GM21786 (cell line): ENCODE data around the gene PLEKHG7.
"Not testable (repeated sequence)": the region's sequence is repeated elsewhere in the genome, so short reads cannot be mapped to it uniquely, and the experiment has no call there.

Source experiments
- ATAC-seq: cut with Tn5 transposase; IDR thresholded peaks from one replicate; pipeline ENCODE4 v1.9.1; 2021; ENCODE audit not compliant: unreplicated experiment

Gene PLEKHG7, protein sequence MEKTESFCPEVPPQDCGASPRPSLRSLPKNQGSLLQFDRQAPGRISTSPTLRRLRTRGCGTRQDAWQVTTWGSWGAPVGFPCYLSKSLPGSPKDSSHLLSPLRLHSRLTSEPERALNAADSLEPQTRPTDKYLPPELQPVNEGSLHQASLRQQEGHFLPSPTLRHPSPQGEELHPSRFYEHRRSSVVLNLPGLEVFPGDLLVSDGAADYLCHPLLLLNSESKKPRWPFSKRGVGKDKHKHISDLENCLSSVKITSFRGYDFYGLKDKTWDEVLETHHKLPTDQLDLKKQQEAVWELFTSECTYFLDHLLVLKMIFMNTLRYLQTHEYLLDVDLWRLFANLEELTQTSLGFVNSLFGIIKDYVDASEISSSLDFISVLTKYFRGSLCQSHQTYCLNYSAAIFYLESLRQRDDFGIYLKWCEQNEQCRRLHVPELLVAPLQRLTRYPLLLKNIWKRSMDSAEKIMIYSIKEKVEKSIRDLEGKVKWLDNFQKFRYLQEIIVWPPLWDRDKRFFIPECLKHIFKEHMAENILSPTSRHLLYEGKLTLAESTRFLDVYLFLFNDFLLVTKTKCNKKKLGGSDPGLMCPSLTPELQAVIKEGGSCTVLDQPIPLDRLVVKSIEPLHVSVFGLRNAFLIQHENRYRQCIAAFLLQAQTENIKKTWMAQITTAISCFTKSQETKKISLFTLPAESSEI

DNA sequence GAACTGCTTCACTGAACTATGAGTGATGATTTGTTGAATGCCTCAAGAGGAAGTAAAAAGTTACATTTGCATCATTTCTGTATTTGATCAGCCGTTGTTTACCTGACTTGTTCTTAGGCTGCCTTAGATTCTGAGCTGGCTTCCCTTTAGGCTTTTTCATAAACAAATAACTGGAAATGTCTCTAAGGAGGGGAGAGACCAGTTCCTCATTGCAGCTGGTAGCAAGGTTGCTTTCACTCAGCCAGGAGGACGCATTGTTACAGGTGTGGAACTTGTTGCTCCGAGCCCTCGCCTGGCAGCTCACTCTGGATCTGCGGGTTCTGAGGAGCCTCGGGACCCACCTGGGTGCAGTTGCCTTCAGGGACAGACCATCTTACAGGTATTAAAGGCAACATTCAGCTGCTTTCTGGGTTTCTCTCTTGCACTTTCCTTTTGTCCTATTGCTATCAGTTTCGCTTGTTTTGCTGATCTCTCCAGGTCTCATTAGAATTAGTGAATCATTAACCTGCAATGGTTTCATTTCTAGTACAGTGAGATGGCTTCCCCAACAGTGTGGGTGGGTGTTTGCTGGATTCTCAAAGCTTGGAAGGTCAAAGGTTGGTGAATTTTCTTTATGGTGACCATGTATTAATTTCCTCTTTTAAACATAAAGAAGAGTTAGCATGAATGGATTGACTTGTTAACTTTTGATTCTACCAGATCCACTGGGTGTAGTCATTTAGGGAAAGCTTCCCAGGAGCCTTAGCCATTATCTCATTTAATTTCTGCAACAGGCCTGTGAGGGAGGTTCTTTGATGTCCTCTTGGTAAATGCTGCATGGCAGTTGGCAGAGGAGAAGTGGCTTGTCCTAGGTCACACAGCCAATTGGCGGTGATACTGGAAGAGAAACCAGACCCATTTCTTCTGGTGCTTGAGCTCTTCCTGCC, at the start of gene PLEKHG7:
Gene PLEKHG7, plus strand, starts transcription at position 236 of the 926 bp plus-strand sequence. CDS start 3,643 bp downstream, outside the sequence.
- peak; percentile 93 for ATAC-seq

DNA sequence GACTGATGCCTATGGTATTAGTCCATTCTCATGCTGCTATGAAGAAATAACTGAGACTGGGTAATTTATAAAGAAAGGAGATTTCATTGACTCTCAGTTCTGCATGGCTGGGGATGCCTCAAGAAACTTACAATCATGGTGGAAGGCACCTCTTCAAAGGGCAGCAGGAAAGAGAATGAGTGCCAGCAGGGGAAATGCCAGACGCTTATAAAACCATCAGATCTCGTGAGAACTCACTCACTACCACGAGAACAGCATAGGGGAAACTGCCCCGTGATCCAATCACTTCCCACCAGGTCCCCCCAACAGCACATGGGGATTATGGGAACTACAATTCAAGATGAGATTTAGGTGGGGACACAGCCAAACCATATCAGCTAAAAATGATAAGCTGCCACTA, 48.5 kb upstream of the PLEKHG7 start:
- ATAC-seq, result not testable (repeated sequence)

DNA sequence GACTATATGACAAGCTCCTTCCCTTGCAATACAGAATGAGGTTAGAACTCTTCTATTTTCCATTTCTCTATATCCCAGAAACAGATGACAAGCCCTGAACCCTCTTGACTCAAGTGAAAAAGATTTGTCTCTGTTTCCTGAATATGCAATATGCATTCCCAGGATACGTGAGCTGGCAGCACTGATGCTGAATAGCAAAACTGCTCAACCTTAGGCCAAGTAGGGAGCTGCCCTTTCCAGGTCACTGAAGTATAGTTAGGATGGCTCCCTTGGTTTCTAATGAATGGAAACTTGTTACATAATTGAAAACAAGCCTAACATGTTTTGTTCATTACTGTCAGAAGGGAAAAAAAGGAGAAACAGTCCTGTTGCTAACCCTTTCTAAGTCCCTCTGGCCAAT, 47.9 kb upstream of the PLEKHG7 start:
- ATAC-seq, result no peak

DNA sequence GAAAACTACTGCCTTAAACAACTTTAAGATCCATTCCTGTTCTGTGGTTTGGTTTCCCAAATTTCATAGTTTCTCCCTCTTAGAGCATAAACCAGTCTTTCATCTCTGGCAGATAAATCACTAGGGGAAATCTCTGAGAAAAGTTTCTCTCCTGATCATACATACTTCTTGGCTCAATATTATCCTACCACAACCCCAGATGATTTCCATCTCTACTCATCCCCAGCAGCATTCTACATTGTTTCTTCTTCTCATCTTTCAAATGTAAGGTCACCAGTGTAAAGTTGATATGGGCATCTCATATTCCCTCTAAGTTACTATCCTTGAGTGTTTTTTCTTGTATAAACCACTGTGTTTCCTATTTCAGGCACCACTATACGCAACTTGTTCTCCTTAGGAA, 45.9 kb upstream of the PLEKHG7 start:
- no peak for ATAC-seq

DNA sequence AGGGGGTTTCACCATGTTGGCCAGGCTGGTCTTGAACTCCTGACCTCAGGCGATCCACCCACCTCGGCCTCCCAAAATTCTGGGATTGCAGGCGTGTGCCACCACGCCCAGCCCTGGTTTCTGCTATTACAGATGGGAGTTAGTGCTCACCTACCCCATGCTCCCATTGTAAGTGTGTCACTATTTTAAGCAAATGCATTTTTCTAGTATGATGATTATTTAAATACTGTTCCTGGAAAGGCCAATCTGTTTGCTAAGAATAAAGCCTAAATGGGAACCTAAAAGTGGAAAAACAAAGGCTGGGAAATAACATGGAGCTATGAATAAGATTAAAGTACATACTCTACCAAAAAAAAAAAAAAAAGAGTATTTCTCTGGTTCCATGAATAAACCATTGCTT, 45.0 kb upstream of the PLEKHG7 start:
- ATAC-seq, result no peak

DNA sequence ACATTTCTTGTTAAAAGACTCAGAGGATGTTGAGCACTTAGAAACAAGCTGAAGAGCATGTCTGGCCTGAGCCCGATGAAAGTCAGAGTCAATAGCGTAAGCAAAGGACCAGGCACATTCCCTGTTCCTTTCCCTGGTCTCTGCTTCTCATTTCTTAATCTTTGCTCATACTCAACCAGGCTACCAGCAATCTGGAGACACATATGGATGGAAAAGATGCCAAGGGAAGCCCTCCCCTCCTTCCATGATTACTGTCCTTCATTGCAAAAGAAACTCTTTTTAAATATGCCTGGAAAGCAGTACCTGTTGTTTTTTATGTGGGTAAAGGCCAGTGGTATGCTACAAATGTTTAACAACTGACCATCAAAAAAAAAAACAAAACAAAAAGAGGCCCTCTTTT, 44.2 kb upstream of the PLEKHG7 start:
- ATAC-seq, result no peak

DNA sequence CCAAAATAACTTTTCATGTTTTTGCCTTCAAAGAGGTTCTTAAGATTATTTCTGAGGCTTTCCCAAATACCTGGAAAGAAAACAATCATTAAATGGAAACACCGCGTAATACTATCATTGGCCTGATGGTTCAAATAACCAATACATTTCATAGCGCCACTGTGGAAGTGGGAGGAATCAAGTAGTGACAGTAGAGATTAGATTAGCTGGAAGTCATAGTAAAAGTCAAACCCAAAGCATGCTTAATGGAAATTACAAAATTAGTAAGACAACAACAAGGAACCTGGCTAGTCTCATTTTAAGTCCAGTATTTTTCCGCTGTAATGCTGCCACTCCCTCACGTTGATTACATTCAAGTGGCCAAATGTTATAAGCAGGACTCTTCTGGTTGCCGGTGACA, 41.5 kb upstream of the PLEKHG7 start:
- ATAC-seq, result no peak

DNA sequence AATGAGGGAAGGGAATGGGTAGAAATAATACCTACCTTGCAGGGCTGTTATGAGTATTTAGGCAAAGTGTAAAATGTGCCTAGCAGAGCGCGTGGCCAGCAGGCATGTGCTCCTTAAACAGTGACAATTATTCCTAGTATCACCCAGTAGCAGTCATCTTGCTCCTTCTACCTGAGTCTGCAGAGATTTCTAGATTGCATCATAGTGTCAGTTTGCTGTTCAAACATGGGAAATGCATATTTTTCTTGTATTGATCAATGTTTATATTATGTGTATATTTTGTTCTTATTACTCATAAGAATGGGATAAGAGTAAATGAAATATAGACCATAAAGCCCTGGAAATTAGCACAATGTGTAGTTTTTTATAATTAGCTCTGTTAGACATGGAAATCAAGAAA, 37.3 kb upstream of the PLEKHG7 start:
- no peak for ATAC-seq

DNA sequence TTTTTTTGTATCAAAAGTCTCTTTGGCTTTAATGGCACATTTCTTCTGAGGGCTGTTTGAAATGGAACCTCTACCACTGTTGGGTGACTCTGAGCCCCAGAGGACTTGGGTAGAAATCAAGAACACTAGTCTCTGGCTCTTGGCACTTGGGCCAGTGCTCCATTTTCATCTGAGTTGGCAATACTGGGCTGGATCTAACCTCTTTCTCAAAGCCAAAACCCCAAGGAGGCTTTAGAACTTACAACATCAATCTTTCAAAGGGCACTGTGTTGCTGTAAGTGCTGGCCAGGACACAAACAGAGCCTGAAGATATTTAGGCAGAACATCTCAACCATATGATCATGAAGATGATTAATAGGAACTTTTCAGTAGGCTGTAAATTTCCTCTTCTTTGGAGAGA, 34.0 kb upstream of the PLEKHG7 start:
- no peak for ATAC-seq

DNA sequence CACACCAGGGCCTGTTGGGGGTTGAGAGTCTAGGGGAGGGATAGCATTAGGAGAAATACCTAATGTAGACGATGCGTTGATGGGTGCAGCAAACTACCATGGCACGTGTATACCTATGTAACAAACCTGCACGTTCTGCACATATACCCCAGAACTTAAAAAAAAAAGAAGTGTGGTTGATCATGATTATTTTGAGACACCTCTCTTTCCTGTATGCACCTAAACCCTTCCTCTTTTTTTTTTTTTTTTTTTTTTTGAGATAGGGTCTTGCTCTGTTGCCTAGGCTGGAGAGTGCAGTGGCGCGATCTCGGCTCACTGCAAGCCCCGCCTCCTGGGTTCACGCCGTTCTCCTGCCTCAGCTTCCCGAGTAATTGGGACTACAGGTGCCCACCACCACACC, 31.3 kb upstream of the PLEKHG7 start:
- not testable (repeated sequence) for ATAC-seq

DNA sequence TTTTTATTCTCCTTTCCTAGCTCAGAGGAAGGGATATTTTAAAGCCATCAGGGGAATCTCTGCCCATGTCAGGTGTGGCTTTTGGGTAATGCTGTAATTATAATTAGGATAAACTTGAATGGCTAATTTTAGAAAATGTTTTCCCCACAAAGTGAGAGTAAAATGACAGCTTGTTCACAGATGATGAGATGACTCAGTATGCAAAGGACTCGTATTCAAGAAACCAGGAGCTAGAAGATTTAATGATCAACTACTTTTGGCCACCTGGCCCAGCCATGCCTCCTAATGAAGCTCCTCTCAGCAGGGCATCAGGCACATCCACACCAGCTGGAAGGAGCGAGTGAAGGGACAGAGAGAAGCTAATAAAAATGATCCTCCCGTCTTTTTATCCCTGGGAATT, 29.0 kb upstream of the PLEKHG7 start:
- peak; percentile 86 for ATAC-seq

DNA sequence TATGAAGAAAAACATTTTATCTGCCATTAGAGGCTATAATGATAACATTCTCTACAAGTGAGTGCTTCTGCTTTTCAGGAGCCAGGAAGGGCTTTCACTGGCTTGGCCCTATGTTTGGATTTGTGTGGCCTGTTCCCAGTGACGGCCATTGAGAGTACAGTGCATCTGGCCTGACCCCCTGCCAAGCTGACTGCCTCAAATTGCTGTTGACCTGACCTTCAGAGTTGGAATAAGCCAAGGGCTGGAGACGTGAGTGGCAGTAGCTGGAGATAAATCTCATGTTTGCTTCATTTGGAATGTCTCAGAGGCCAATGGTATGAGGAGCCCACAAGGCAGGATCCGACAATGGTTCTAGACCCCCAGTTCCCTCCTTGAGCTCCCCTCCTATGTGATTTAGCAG, 28.3 kb upstream of the PLEKHG7 start:
- ATAC-seq, result no peak

DNA sequence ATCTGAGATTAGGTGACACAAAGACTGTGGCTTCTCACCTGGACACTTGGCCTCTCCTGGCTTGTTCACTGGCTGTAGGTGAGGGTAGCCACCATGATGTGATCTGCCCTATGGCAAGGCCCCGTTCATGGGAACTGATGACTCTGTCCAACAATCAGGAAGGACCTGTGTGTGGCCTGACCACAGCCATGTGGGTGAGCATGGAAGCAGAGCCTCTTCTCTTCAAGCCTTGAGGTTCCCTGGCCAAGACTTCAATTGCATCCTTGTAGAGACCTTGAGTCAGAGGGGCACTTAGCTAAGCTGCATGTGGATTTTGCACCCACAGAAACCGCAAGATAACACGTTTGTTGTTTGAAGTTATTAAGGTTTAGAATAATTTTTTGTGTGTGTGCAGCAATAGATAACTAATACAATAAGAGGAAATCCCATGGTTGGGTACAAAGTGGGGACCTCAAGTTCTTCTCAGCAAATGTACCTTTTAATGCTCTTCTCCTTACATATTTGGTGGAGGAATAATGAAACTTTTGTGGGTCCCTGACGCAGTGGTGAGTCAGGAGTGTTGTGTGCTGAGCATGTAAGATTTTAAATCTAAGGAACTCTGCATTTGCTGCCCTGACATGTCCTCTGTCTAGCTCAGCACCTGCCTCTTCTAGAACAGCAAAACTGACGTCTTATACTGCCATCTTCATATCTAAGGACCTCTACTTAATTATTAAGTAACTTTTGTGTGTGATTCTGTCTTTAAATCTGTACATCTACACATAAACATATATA, 27.5 kb upstream of the PLEKHG7 start:
- no peak for ATAC-seq

DNA sequence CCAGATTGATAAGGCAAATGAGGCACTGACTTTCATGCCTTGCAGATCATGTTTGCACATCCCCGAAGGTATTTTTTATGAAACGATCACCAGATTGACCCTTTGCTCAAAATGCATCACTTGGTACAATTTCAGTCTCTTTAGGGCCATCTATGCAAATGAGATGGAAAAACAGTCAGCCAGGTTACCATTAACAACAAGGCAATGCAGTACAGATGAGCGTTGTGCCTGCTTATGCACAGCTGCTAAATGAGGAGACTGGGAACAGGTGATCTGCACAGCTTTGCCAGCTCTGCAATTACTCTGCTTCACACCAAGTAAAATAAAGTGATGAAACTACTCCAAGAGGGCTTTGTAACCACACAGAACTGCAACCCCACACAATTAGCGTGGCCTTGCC, 26.1 kb upstream of the PLEKHG7 start:
- no peak for ATAC-seq

DNA sequence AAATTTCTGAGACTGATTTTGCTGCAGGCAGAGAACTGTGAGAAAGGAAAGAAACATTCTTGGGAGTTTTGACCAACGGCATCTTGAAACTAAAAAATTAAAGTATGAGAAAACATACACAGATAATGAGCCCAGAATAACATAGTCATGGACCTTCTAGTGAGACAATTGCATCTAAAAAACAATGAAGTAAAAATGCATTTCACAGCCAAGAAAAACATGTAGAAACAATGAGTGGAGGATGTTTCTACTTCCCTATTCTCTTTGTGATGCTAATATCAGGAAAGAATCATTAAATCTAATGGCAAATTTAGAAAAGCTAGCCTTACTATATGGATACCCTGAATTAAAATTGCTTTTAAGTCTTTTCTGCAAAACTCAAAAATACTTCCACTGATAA, 12.2 kb upstream of the PLEKHG7 start:
- no peak for ATAC-seq

DNA sequence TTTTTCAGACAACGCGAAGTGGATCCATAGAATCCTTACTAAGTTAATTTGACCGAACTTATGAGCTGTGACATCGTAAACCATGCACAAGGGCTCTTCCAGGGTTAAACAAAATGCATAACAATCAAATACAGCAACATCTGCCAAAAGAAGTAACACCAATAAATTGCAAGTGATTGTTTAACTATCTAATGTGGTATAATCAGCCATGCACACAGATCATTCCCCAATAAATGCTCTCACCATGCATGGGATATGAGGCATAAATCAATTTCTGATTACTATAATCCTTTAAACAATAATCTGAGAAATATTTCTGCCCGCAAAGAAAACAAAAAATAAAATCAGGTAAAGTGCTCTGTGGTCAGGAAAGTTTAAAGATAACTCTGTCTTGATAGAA, 7.7 kb upstream of the PLEKHG7 start:
- no peak for ATAC-seq

DNA sequence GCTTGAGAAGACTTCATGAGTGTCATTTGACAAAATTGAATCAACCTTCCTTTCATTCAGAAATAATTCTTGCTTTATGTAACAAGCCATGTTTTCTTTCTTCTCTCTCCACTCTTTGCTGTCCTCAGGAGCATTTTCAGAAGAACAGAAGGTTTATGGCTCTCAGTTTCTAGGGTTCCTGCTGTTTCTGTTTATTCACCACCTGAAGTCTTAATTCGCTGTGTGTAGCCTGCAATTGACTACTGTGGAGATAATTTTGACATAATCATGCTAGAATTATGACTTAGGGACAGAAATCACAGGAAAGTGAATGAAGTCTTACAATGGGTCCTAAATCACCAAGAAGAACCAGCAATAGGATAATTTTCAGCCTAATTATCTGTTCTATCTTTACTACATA, 7.2 kb upstream of the PLEKHG7 start:
- no peak for ATAC-seq

DNA sequence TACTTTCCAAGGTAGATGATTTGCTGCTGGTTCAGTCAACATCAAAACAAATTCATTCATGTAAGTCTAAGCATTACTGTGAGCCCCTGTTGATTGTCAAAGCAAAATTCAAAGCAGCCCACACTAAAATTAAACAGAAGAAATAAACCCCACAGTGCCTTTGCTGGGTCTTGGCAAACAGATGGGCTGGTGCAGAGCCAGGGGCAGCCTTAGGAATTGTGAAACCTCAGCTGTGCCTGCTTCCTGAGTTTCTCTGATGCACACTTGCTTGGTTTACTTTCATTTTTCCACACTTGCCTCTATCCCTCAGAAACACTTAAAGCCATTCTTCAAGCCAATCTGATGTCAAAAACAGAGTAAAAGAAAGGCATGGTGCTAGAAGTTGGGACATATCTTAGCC, 6.6 kb upstream of the PLEKHG7 start:
- no peak for ATAC-seq

DNA sequence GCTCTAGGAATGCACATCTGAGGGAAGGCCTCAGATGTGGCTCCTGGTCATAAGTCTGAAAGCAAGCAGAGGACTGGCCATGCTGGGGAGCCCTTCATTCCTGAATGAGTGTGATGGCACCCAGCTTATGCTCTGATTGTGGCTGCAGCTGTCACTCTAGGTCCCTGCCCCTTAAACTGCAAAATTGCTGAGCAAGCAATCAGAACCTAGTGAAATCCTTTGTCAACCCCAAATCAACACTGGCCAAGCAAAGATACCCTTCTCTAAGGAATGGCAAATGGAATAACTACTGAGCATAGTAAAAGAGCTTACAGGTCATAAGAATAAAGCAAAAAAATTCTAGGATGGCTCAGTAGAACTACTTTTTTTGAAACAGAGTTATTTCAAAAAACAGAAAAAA, 4.3 kb upstream of the PLEKHG7 start:
- no peak for ATAC-seq

DNA sequence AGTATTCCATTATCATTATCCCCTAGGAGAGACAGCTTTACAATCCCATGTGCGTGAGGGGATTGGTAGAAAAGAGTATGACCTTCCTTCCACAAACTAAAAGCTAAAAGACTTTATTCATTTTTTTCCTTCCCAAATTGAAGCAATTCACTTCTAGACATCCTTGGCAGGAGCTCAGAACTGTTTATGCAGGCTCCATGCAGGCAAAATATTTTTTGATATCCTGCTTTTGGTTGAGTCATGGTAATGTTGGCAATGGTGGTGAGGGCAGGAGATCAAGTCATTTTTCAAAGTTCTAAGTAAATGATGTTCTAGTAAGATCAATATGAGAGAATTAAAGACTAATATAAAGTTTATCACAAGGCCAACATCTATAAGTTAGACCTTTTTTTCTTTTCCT, 1.3 kb upstream of the PLEKHG7 start:
- ATAC-seq, result no peak

DNA sequence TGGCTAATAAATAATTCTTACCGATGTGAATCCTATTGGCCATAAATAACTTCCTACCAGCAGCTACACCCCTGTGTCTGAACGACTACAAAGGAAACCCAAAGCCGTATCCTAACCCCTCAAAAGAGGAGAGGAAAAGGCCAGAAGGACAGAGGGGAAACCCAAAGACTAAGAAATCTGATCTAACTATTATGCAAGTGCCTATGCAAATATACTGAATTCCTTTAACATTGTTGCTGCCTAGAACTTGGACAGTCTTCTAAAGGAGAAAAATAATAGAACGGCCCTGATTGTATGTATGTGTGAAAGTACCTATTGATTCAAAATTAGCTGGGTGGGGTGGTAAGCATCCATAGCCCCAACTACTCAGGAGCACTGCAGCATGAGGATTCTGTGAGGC, 997 bp downstream of the PLEKHG7 start:
- ATAC-seq, result no peak
